Central memory CD8-positive, alpha-beta T cell (primary cell): ENCODE results near the gene ZNF383.
"Not testable (repeated sequence)": the region's sequence is repeated elsewhere in the genome, so short reads cannot be mapped to it uniquely, and the experiment has no call there.

Source experiments
- ATAC-seq: fragments of 150-1000 bp; cut with Tn5 transposase; replicated peaks from 2 replicates; pipeline ENCODE4 v1.10.0; 2022; ENCODE audit warnings: mild to moderate bottlenecking, moderate FRiP score, moderate number of reproducible peaks; ENCODE audit not compliant: poor library complexity, severe bottlenecking; ENCODE audit errors: extremely low read depth
- DNase-seq, 2 donors: peaks; one replicate each; pipeline ENCODE4 v3.0.0; 2021; ENCODE audit warnings: low spot score in 2 of 2
- H3K27ac Mint-ChIP-seq: one replicate; pipeline ENCODE4 v1.8.0; 2022; ENCODE audit warnings: low read depth, mild to moderate bottlenecking, moderate library complexity, mixed read lengths
- H3K27me3 Mint-ChIP-seq: one replicate; pipeline ENCODE4 v1.8.0; 2022; ENCODE audit warnings: mixed read lengths
- H3K36me3 Mint-ChIP-seq: one replicate; pipeline ENCODE4 v1.8.0; 2022; ENCODE audit warnings: mild to moderate bottlenecking, moderate library complexity, mixed read lengths; ENCODE audit not compliant: insufficient read depth
- H3K4me1 Mint-ChIP-seq: one replicate; pipeline ENCODE4 v1.8.0; 2022; ENCODE audit warnings: mixed read lengths
- H3K4me3 Mint-ChIP-seq: one replicate; pipeline ENCODE4 v1.8.0; 2022; ENCODE audit warnings: mild to moderate bottlenecking, moderate library complexity, mixed read lengths
- H3K9me3 Mint-ChIP-seq: one replicate; pipeline ENCODE4 v1.8.0; 2022; ENCODE audit warnings: mixed read lengths

Gene ZNF383

GRCh38 chr19:37243206-37243632, 25.2 kb downstream of the ZNF383 start:
- Mint-ChIP-seq H3K27me3 (no peaks in the 10 kb centered on the region), H3K4me3 (no peak overlapping the region), H3K9me3 (peaks cover 30% of the 10 kb centered on the region)

DNA sequence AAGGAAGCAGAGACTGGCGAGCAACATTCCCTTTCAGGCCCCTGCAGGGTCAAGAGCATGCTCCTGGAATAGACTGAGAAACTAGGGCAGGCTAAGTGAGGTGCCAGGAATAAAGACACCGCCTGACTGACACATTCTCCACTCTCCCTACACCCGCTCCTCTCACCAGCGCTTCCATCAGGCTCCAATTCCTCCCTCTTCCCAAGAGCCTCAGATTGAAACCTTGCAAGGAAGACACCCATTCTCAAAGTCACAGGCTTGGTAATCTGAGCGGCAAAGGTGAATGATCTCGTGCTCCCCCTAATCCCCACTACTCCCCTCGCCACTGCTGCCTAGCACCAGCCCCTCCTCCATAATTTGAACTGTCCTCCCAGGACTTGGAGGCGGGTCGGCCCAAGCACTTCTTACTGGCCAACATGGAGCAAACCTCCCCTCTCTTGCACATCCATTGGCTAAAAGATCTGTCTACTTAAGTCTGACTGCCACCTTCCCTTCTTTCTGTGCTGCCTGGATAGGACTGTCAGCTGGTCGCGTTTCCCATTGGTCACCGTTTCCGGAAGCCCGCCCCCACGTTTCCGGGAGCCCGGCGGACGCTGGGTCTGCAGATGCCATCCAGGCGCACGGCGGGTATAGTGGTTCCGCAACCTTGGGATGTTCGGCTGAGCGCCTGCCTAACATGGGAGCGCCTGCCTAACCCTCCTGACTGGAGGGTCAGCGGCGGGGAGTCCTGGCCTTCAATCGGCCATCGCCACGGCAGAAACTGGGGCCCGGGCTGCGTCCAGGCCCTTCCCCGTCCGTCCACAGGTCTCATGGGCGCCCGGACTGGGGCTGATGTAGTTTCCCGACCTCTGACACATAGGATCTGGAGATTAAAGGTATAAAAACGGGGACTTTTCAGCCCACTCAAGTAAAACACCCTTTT, 33.6 kb downstream of the ZNF383 start:
- Mint-ChIP-seq H3K9me3 (peaks cover 16% of the 10 kb centered on the region), H3K4me1 (peaks cover 6% of the 10 kb centered on the region), H3K27ac (peak overlapping the region; percentile 84), H3K4me3 (peak overlapping the region; percentile 80), H3K36me3 (peaks cover 4% of the 10 kb centered on the region), H3K27me3 (no peaks in the 10 kb centered on the region)
- peak; percentile 96 for ATAC-seq
- DNase-seq = peak in 1 of 2 donors; percentile 67

More at GRCh38 chr19:37243206-37243632, 25.2 kb downstream of the ZNF383 start:
- Mint-ChIP-seq H3K4me1 (no peaks in the 10 kb centered on the region), H3K27ac (no peak overlapping the region), H3K36me3 (peaks cover 41% of the 10 kb centered on the region)
- DNase-seq (no peak), ATAC-seq (no peak)

- H3K27me3 Mint-ChIP-seq, H3K9me3 Mint-ChIP-seq, DNase-seq, H3K36me3 Mint-ChIP-seq, H3K4me1 Mint-ChIP-seq, H3K27ac Mint-ChIP-seq, ATAC-seq, H3K4me3 Mint-ChIP-seq: not testable (repeated sequence)
Measured at GRCh38 chr19:37263028-37263427, 45.0 kb downstream of the ZNF383 start.

- not testable (repeated sequence) for H3K4me1 Mint-ChIP-seq, DNase-seq, H3K4me3 Mint-ChIP-seq, H3K36me3 Mint-ChIP-seq, ATAC-seq, H3K9me3 Mint-ChIP-seq, H3K27me3 Mint-ChIP-seq, H3K27ac Mint-ChIP-seq
Measured at GRCh38 chr19:37267005-37267404, 49.0 kb downstream of the ZNF383 start.

GRCh38 chr19:37267755-37268154, 49.7 kb downstream of the ZNF383 start:
- DNase-seq, H3K27ac Mint-ChIP-seq, H3K9me3 Mint-ChIP-seq, H3K4me3 Mint-ChIP-seq, H3K36me3 Mint-ChIP-seq, H3K27me3 Mint-ChIP-seq, ATAC-seq, H3K4me1 Mint-ChIP-seq: not testable (repeated sequence)

DNA sequence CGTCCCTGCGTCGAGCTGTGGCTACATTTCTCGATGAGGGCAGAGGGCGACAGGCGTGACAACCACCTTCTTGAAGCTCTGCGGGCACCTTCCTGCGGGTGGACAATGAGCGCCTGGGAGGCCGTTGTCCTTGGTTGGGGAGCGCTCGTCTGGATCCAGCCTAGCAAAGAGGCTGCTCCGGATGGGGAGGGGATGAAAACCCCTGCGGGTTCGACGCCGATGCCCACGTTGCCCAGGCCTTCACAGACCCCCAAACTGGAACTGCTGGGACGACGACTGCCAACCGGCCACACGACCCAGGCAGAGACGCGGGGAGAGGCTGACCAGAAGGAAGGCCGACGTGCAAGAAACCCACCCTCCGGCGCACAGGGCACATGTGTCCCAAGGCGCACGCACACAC, 62.6 kb downstream of the ZNF383 start:
- H3K27ac Mint-ChIP-seq, DNase-seq, H3K9me3 Mint-ChIP-seq, ATAC-seq, H3K27me3 Mint-ChIP-seq, H3K4me3 Mint-ChIP-seq, H3K36me3 Mint-ChIP-seq, H3K4me1 Mint-ChIP-seq: not testable (repeated sequence)

- not testable (repeated sequence) for H3K27ac Mint-ChIP-seq, ATAC-seq, H3K4me1 Mint-ChIP-seq, DNase-seq, H3K4me3 Mint-ChIP-seq, H3K9me3 Mint-ChIP-seq, H3K36me3 Mint-ChIP-seq, H3K27me3 Mint-ChIP-seq
Measured at GRCh38 chr19:37284020-37284419, 66.0 kb downstream of the ZNF383 start.

GRCh38 chr19:37289229-37289628, 71.2 kb downstream of the ZNF383 start:
- H3K4me3 Mint-ChIP-seq, H3K36me3 Mint-ChIP-seq, H3K4me1 Mint-ChIP-seq, H3K9me3 Mint-ChIP-seq, DNase-seq, H3K27me3 Mint-ChIP-seq, ATAC-seq, H3K27ac Mint-ChIP-seq: not testable (repeated sequence)

- peak in 1 of 2 donors; percentile 36 for DNase-seq
- H3K27me3 Mint-ChIP-seq, H3K9me3 Mint-ChIP-seq, H3K4me3 Mint-ChIP-seq, H3K4me1 Mint-ChIP-seq, H3K36me3 Mint-ChIP-seq, H3K27ac Mint-ChIP-seq, ATAC-seq: not testable (repeated sequence)
Measured at GRCh38 chr19:37292998-37293939, 75.3 kb downstream of the ZNF383 start.

DNA sequence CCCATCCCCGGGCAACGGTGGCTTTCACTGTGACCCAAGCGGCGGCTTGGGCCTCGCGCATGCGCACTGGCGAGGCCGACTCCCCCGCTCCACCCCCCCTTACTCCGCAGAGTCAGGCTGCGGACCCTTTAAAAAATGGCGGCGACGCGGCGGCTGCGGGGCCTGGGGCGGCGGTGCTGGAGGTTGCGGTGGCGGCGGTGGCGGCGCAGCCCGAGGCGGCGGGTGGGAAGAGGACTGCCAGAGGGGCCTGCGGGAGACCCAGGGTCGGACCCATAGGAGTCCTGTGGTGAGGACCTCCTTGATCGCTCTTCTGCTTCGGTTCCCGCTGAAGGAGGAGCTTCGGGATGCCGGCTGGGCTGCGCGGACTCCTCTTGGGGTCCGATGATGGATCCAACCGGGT, 76.2 kb downstream of the ZNF383 start:
- not testable (repeated sequence) for H3K27me3 Mint-ChIP-seq, H3K36me3 Mint-ChIP-seq, H3K9me3 Mint-ChIP-seq, H3K4me1 Mint-ChIP-seq, H3K27ac Mint-ChIP-seq, DNase-seq, ATAC-seq, H3K4me3 Mint-ChIP-seq
